LNCaP clone FGC (cell line): ENCODE results near the gene FGF14.
A peak's percentile ranks its signal among the peaks of the same experiment; 100 is the strongest.

ENCODE experiments used
- DNase-seq: peaks from one replicate; pipeline ENCODE4 v3.0.0-alpha.2; 2011; ENCODE audit warnings: low read depth
- H3K4me3 ChIP-seq: 2 replicates; pipeline ENCODE4 v1.5.1; 2011; ENCODE audit warnings: mild to moderate bottlenecking, low read depth, low read length, control low read depth
- TF ChIP-seq, protein P1 (sequence below): IDR thresholded peaks from 2 replicates; pipeline ENCODE4 v1.5.1; 2012; ENCODE audit warnings: mild to moderate bottlenecking; ENCODE audit not compliant: control insufficient read depth, insufficient read depth; ENCODE audit errors: extremely low read depth

The FGF14 gene

GRCh38 chr13:101925731-101926130, 476.1 kb downstream of the FGF14 start:
- TF ChIP-seq, protein P1, sequence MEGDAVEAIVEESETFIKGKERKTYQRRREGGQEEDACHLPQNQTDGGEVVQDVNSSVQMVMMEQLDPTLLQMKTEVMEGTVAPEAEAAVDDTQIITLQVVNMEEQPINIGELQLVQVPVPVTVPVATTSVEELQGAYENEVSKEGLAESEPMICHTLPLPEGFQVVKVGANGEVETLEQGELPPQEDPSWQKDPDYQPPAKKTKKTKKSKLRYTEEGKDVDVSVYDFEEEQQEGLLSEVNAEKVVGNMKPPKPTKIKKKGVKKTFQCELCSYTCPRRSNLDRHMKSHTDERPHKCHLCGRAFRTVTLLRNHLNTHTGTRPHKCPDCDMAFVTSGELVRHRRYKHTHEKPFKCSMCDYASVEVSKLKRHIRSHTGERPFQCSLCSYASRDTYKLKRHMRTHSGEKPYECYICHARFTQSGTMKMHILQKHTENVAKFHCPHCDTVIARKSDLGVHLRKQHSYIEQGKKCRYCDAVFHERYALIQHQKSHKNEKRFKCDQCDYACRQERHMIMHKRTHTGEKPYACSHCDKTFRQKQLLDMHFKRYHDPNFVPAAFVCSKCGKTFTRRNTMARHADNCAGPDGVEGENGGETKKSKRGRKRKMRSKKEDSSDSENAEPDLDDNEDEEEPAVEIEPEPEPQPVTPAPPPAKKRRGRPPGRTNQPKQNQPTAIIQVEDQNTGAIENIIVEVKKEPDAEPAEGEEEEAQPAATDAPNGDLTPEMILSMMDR, result no peak
- no peak overlapping the region for H3K4me3 ChIP-seq
- no peak for DNase-seq

GRCh38 chr13:101919541-101920181, 482.2 kb downstream of the FGF14 start:
- H3K4me3 ChIP-seq, result no peak overlapping the region
- TF ChIP-seq, protein P1, result no peak
- no peak for DNase-seq

DNA sequence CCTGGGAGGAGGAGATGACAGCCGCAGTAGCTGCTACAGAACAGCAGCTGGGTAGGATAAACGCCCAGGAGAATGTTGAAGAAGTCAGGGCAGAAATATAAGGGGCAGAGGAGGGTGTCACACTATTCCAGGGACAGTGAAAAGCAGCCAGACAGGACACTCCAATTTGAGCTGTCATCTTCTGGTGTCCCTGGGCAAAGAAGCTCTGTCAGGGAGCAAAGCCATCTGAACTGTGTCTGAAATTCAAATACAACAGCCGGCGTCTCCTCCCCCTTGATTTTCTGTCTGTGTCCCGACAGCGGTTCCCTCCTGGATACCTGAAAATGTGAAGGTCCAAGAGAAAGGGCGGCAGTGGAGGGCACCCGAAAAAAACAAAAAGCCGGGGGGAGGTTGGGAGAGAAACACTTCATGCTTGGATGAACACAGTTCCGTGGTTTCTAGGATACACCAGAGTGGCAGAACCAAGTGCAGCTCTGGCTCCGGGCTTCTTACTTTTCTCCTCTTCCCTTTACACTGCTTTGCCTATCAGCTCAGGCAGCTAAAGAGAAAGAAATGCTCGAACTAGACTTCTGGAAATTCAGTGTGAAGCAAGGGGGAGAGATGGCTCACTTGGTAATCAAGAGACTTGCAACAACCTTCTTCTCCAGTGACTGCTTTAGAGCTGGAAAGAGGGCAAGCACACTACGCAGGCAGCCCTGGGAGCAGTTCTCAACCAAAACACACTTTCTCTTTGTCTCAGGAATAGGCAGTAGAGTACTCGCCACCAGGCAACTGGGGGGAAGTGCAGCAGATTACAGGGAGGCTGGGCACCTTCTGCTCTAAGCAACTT, 483.8 kb downstream of the FGF14 start:
- H3K4me3 ChIP-seq, result no peak overlapping the region
- DNase-seq, result no peak
- TF ChIP-seq, protein P1, result no peak

DNA sequence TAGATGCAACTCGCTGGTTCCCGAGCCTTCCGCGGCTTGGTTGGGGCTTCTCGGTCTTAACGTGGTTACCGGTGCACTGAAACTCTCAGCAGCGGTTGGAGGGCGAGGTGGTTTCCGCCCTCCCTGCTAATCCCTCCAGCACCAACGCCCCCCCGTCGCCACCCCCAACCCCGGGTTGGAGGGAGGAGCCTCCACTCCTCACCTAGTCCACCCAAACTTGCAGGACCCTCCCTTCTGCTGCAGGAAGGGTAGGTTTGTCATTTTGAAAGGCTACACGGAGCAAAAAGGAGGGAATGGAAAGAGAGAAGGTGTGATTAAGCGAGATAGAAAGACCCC, 484.4 kb downstream of the FGF14 start:
- H3K4me3 ChIP-seq, result no peak overlapping the region
- TF ChIP-seq, protein P1, result no peak
- DNase-seq, result no peak

GRCh38 chr13:101916775-101917474, 484.9 kb downstream of the FGF14 start:
- DNase-seq, result no peak
- TF ChIP-seq, protein P1, result no peak
- no peak overlapping the region for H3K4me3 ChIP-seq

DNA sequence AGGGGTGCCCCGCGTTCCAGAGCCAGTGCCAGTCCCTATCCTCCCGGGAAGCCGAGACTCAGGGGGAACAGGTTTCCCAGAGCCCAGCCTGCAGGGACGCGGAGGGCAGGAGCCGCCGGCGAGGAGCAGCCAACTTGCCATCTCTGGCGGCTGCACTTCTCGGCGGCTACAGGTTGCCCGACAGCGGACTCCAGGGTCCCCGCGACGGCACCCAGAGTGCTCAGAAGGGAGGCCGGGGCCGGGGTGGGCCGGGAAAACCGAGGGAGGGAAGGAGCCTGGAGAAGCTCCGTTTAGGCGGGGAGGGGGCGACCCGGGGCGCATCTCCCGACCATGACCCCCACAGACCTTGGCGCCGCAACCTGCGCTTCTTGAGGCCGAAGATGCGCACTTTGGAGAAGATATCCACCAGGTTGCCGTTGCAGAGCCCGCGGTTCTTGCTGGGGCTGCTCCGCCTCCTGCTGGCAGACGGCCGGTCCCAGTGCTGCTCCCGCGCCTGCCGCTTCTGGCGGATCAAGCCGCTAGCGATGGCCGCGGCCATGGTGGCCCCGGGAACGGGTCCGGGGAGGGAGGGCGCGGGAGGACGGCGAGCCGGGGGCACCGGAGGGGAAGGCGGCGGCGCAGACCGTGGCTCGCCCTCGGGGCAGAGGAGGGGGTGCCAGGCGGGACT, 485.6 kb downstream of the FGF14 start:
- TF ChIP-seq, protein P1, result peak; percentile 16; the same call in 1 of the 2 replicates
- DNase-seq, result no peak
- H3K4me3 ChIP-seq, result no peak overlapping the region
